SK-N-MC (cell line): ENCODE data around the gene ERAL1.

Source experiments
- EZH2 ChIP-seq: fragments of 200-600 bp; sonication (generic); IDR thresholded peaks from one replicate; pipeline ENCODE4 v1.6.1; 2017; ENCODE audit warnings: antibody characterized with exemption
- POLR2AphosphoS5 ChIP-seq: IDR thresholded peaks from 2 replicates; pipeline ENCODE4 v1.6.1; 2012; ENCODE audit warnings: mild to moderate bottlenecking, low read depth, low read length, borderline replicate concordance

DNA sequence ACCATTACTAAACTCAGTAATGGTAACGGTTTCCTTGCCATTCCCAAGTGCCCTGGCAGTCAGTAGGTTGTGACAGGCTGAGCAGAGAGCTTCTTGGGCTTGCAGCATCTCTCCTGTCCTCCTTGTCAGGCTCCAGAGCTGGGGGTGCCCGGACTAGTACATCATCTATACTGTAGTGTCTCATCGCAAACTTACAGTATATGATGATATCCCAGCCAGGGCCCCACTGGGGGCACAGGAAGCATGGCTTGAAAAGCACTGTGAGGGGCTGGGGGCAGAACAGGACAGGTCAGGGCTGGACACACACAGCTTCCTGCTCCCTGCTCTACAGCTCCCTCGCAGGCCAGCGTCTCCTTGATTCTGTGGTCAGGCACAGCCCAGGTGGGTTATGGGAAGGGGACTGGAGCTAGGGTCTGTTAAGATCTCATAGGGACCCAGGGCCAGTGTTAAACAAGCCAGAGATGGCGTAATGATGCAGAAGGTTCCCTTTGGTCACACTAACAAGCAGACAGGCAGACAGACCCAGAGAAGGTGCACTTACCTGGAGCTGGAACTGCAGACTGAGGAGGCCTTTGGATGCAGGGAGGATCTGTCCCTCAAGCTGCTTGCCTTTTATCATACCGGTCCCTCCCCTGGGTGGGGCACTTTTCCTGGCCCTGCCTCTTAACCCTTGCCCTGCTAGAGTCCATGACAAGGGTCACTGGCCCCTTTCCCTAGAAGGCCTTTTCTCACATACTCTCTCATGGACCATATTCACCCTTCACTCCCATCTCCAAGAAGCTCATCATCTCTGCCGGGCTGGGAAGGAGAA, 6.8 kb downstream of the ERAL1 start:
- TF ChIP-seq EZH2, result no peak
- TF ChIP-seq POLR2AphosphoS5, result no peak
